DMS153 treated with DMSO at 0.1 percent for 48 hours (cell line): ENCODE data around the gene HBA2.
"Not testable (repeated sequence)": the region's sequence is repeated elsewhere in the genome, so short reads cannot be mapped to it uniquely, and the experiment has no call there.

Experiments
- DNase-seq: peaks from one replicate; lab custom pipeline; 2025; ENCODE audit not compliant: unreplicated experiment; lab: John Stamatoyannopoulos, UW

HBA2 gene

GRCh38 chr16:172374-172941 is at the start of gene HBA2:
HBA2 (plus strand) TSS chr16:172876; CDS start chr16:172913, 37 bp downstream.
- not testable (repeated sequence) for DNase-seq

- DNase-seq, result not testable (repeated sequence)
These were observed 48.9 kb upstream of the HBA2 start for GRCh38 chr16:123558-124350.

GRCh38 chr16:125011-125410 is 47.7 kb upstream of the HBA2 start:
- no peak for DNase-seq

- DNase-seq, result no peak
These were observed 43.6 kb upstream of the HBA2 start for GRCh38 chr16:129075-129474.

GRCh38 chr16:130533-131173 is 42.0 kb upstream of the HBA2 start:
- DNase-seq, result no peak

GRCh38 chr16:132120-132519 is 40.6 kb upstream of the HBA2 start:
- no peak for DNase-seq

GRCh38 chr16:133716-134115 is 39.0 kb upstream of the HBA2 start:
- DNase-seq, result no peak

- no peak for DNase-seq
These were observed 34.6 kb upstream of the HBA2 start for GRCh38 chr16:138049-138417.

- no peak for DNase-seq
These were observed 32.4 kb upstream of the HBA2 start for GRCh38 chr16:140175-140857.

GRCh38 chr16:142405-142967 is 30.2 kb upstream of the HBA2 start:
- no peak for DNase-seq

- DNase-seq, result no peak
These were observed 29.6 kb upstream of the HBA2 start for GRCh38 chr16:143047-143446.

- no peak for DNase-seq
These were observed 29.2 kb upstream of the HBA2 start for GRCh38 chr16:143456-143855.

- DNase-seq, result no peak
These were observed 27.9 kb upstream of the HBA2 start for GRCh38 chr16:144797-145252.

- no peak for DNase-seq
These were observed 26.0 kb upstream of the HBA2 start for GRCh38 chr16:146646-147045.

- DNase-seq, result no peak
These were observed 23.5 kb upstream of the HBA2 start for GRCh38 chr16:149024-149660.

- DNase-seq, result no peak
These were observed 20.2 kb upstream of the HBA2 start, which contains the start of gene HBZ for GRCh38 chr16:152141-153128. HBZ (plus strand) TSS chr16:152644; CDS start chr16:152910, 266 bp downstream.

GRCh38 chr16:153129-153521 is 19.6 kb upstream of the HBA2 start:
- DNase-seq, result not testable (repeated sequence)

GRCh38 chr16:153550-154216 is 19.0 kb upstream of the HBA2 start:
- not testable (repeated sequence) for DNase-seq
